ENCODE measurements around the gene RAPGEF1.

The RAPGEF1 gene

DNA sequence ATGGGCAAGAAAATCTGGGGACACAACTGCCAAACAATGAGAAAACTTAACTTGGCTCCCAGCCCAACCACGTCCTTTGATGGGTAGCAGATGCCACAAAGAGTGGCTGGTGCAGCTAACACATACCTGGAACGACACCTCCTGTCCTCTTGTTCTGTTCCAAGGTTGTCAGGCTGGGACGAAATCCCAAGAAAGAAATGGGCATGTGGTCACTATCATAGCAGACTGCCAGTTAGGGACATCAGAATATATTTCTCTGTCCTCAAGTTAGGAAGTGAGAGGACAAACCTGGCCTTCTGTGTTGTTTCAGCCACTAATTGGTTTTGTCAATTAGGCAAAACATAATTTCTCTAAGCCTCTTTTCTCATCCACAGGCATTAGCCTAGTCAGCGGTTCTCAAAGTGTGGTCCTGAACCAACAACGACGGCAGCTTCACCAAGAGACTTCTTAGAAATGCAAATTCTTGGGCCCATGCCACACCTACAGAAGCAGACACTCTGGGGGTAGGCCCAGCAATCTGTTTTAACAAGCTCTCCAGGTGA, 63.4 kb downstream of the RAPGEF1 start:
- Mint-ChIP-seq H3K4me1 (peaks cover 77 to 98% of the 10 kb centered on the region in 2 donors), H3K4me3 (peak overlapping the region; percentile 81 to 91), H3K9me3 (no peaks in the 10 kb centered on the region), H3K27me3 (no peaks in the 10 kb centered on the region), H3K36me3 (peaks cover 37 to 68% of the 10 kb centered on the region in 2 donors), H3K27ac (peak overlapping the region; percentile 97)
- DNase-seq: no peak
- peak; percentile 20 to 28 for ATAC-seq (replicated peaks)

GRCh38 chr9:131675437-131676022, 64.3 kb downstream of the RAPGEF1 start:
- H3K4me3 Mint-ChIP-seq: peak overlapping the region; percentile 81 to 91
- H3K27ac Mint-ChIP-seq: peak overlapping the region; percentile 97
- ATAC-seq (replicated peaks) (no peak), DNase-seq (no peak)
- no peaks in the 10 kb centered on the region for H3K9me3 Mint-ChIP-seq
- H3K4me1 Mint-ChIP-seq: peaks cover 82 to 98% of the 10 kb centered on the region in 2 donors
- no peaks in the 10 kb centered on the region for H3K27me3 Mint-ChIP-seq
- peaks cover 37 to 67% of the 10 kb centered on the region in 2 donors for H3K36me3 Mint-ChIP-seq

GRCh38 chr9:131674425-131675421, 65.2 kb downstream of the RAPGEF1 start:
- peak overlapping the region; percentile 97 for H3K27ac Mint-ChIP-seq
- H3K9me3 Mint-ChIP-seq: no peaks in the 10 kb centered on the region
- H3K36me3 Mint-ChIP-seq: peaks cover 31 to 64% of the 10 kb centered on the region in 2 donors
- ATAC-seq (replicated peaks): no peak
- DNase-seq: no peak
- H3K4me1 Mint-ChIP-seq: peaks cover 83 to 98% of the 10 kb centered on the region in 2 donors
- peak overlapping the region; percentile 81 to 91 for H3K4me3 Mint-ChIP-seq
- H3K27me3 Mint-ChIP-seq: no peaks in the 10 kb centered on the region

DNA sequence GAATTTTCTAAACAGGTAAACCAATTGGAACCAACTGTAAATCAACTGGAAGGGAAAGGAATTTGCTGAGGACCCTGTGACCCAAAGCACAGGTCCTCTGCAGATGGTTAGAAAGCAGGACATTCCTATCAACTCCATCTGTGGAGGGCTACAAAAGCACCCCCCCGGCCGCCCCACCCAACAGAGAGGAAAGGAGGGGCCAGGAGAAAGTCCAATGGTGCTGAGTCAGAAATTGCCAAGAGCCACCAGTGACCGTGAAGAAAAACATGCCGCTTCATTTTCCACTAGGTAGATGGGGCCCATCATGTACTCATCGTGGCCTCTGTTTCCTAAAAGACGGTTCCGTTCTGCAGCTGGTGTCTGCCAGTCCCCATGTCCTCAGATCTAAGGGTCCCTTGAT, 66.3 kb downstream of the RAPGEF1 start:
- ATAC-seq (replicated peaks): no peak
- no peak for DNase-seq
- Mint-ChIP-seq H3K4me3 (peak overlapping the region in 1 of 2 donors; percentile 91), H3K4me1 (peaks cover 85 to 98% of the 10 kb centered on the region in 2 donors), H3K9me3 (no peaks in the 10 kb centered on the region), H3K27ac (peak overlapping the region; percentile 97), H3K27me3 (no peaks in the 10 kb centered on the region), H3K36me3 (peaks cover 32 to 66% of the 10 kb centered on the region in 2 donors)

DNA sequence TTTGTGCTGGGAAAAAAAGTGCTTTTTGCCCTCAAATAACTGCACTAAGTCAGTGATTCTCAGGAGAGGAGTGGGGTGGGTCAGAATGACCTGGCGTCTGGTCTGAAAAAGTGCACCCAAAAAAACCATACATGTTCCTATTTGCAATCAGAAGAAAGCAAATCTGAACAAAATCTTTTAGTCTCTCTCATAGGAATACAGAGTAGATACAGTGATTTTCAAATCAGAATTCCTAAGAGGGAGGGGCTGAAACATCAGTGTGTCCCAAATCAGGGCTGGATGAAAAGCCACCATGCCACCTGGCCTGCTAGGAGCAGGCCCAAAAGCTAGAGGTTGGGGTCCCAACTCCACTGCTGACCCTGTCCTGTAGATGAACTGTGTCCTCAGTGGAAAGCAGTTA, 66.8 kb downstream of the RAPGEF1 start:
- DNase-seq: no peak
- no peaks in the 10 kb centered on the region for H3K27me3 Mint-ChIP-seq
- ATAC-seq (replicated peaks): no peak
- no peaks in the 10 kb centered on the region for H3K9me3 Mint-ChIP-seq
- H3K4me1 Mint-ChIP-seq: peaks cover 85 to 98% of the 10 kb centered on the region in 2 donors
- peaks cover 32 to 66% of the 10 kb centered on the region in 2 donors for H3K36me3 Mint-ChIP-seq
- peak overlapping the region; percentile 4 to 57 for H3K4me3 Mint-ChIP-seq
- peak overlapping the region; percentile 96 for H3K27ac Mint-ChIP-seq

DNA sequence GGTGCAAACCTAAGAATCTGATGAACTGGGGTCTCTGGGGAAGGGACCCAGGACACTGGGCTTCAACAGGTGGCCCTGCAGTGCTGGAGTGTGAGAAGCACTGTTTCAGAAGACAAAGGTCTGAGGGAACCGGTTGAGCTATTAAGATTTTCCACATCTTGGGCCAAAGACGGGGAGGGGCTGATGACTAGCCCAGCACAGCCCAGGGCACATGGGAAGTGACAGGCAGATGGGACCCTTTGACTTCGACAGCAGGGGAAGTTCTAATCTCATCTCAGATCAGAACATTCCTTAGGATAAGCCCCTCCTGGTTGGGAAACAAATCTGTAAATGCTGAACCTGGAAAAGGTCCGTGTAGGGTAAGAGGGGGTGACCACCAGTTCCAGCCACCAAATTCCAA, 67.4 kb downstream of the RAPGEF1 start:
- H3K36me3 Mint-ChIP-seq: peaks cover 34 to 71% of the 10 kb centered on the region in 2 donors

DNA sequence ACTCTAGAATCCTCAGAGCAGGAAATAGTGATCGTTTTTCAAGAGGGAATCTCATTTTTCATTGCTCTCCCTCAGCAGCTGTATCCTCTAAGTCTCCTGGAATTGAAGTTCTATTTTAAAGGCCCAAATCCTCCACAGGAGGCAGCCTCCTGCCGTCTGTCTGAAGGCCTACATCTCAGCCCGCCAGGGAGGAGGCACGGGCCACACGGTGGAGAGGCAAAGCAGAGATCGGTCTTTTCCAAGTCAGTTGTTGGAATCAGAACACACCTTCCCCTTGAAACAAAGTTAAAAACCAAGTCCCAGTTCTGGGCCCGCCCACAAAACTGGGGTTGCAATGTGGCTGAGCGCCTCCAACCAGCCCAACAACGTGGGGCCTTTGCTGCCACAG, 68.7 kb downstream of the RAPGEF1 start:
- Mint-ChIP-seq H3K27ac (peak overlapping the region; percentile 97), H3K4me1 (peaks cover 77 to 96% of the 10 kb centered on the region in 2 donors), H3K36me3 (peaks cover 34 to 70% of the 10 kb centered on the region in 2 donors), H3K9me3 (no peaks in the 10 kb centered on the region), H3K4me3 (peak overlapping the region; percentile 1 to 31), H3K27me3 (no peaks in the 10 kb centered on the region)
- no peak for ATAC-seq (replicated peaks)
- no peak for DNase-seq

More for the DNA sequence above, 67.4 kb downstream of the RAPGEF1 start:
- Mint-ChIP-seq H3K27me3 (no peaks in the 10 kb centered on the region), H3K4me1 (peaks cover 84 to 98% of the 10 kb centered on the region in 2 donors), H3K9me3 (no peaks in the 10 kb centered on the region), H3K4me3 (peak overlapping the region in 1 of 2 donors; percentile 57), H3K27ac (peak overlapping the region; percentile 96)
- ATAC-seq (replicated peaks) (no peak), DNase-seq (no peak)

- peak overlapping the region; percentile 97 for H3K27ac Mint-ChIP-seq
- H3K9me3 Mint-ChIP-seq: no peaks in the 10 kb centered on the region
- ATAC-seq (replicated peaks) (no peak), DNase-seq (no peak)
- peaks cover 76 to 93% of the 10 kb centered on the region in 2 donors for H3K4me1 Mint-ChIP-seq
- H3K27me3 Mint-ChIP-seq: no peaks in the 10 kb centered on the region
- H3K36me3 Mint-ChIP-seq: peaks cover 34 to 68% of the 10 kb centered on the region in 2 donors
- peak overlapping the region; percentile 37 to 79 for H3K4me3 Mint-ChIP-seq
Observed at GRCh38 chr9:131670247-131671132, 69.4 kb downstream of the RAPGEF1 start.

DNA sequence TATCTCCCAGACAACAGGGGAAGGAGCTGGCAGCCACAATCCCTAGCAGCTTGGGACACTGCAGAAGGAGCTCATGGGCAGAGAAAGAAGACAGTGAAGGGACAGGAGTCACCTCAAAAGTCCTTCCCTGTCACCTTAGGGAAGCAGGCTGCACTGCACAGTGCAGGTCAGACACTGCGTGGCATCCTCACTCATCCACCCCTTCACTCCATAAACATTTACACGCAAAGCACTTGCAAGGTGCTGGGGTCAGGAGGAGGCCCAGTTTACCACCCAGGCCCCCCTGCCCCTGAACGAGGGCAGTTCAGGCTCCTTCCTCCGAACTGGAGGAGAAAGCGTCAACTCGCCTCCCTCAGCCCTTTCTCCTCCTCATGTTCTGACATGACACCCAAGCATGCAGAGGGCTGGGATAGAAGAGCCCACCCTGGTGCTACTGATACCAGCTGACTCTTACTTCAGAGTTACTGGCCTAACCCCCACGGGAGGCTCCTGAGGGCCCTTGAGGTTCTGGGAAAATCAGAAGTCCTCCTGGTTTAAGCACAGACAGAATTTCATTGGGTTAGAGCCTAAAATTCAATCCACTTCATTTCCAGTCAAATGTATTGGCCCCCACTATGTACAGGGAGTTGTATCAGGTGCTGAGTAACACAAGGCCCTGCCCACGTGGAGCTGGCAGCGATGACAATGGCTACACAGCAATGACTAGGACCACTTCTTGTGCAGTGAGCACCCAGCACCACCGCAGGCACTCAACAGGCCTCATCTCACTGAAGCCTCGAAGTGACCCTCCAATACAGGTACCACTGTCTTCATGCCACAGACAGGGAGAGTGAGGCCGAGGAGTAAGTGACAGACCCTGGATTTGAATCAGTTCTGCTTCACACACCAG, 70.4 kb downstream of the RAPGEF1 start:
- peaks cover 73 to 93% of the 10 kb centered on the region in 2 donors for H3K4me1 Mint-ChIP-seq
- ATAC-seq (replicated peaks): no peak

DNA sequence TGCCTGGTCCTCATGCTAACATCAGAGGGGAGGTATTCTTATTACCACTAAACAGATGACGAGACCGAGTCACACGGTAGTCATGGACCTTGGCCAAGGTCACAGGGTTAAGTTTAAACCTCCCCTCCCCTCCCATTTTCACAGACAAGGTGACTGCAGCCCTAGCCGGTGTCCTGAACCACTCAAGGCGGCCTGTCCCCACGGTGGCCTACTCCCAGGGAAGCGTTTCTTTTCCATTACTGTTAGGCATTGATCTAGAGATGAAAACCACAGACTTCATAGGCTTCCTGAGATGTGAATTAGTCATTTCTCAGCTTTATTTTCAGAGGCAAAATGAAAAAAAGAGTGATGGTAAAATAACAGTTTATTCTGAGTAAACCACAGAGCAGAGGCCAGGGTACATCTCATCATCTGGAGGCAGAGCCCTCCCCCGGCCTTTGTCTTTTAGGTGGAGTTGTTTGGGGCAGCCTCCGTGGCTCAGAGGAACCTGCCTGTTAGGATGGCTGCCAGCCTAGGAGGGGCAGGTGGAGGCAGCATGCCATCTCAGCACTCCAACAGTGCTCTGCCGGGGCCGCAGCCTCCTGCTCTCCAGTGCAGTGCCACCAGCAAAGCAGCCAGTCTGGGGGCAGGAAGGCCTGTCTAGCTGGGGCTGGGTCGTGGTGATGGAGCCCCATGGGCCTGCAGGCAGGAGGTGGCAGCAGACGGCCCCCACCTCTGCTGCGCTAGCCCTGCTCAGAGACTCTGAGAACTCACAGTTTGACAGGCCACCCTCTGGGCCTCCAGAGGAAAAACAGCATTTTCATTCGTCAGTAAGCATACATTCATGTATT, 71.2 kb downstream of the RAPGEF1 start:
- ATAC-seq (replicated peaks): peak; percentile 79 to 81
- Mint-ChIP-seq H3K36me3 (peaks cover 35 to 71% of the 10 kb centered on the region in 2 donors), H3K27ac (peak overlapping the region; percentile 97)

More for the DNA sequence above, 70.4 kb downstream of the RAPGEF1 start:
- no peak for DNase-seq
- peaks cover 36 to 67% of the 10 kb centered on the region in 2 donors for H3K36me3 Mint-ChIP-seq
- H3K4me3 Mint-ChIP-seq: peak overlapping the region; percentile 79
- H3K27ac Mint-ChIP-seq: peak overlapping the region; percentile 97
- H3K9me3 Mint-ChIP-seq: no peaks in the 10 kb centered on the region
- H3K27me3 Mint-ChIP-seq: no peaks in the 10 kb centered on the region

GRCh38 chr9:131668057-131668438, 71.8 kb downstream of the RAPGEF1 start:
- Mint-ChIP-seq H3K4me1 (peaks cover 77 to 96% of the 10 kb centered on the region in 2 donors), H3K36me3 (peaks cover 38 to 75% of the 10 kb centered on the region in 2 donors), H3K4me3 (peak overlapping the region; percentile 86 to 87), H3K27me3 (no peaks in the 10 kb centered on the region), H3K27ac (peak overlapping the region; percentile 99), H3K9me3 (no peaks in the 10 kb centered on the region)
- DNase-seq (no peak), ATAC-seq (replicated peaks) (peak; percentile 2 to 4)

More for the DNA sequence above, 71.2 kb downstream of the RAPGEF1 start:
- H3K9me3 Mint-ChIP-seq: no peaks in the 10 kb centered on the region
- H3K27me3 Mint-ChIP-seq: no peaks in the 10 kb centered on the region
- peaks cover 76 to 96% of the 10 kb centered on the region in 2 donors for H3K4me1 Mint-ChIP-seq
- DNase-seq: peak; percentile 77
- H3K4me3 Mint-ChIP-seq: peak overlapping the region; percentile 79

- Mint-ChIP-seq H3K9me3 (no peaks in the 10 kb centered on the region), H3K27me3 (no peaks in the 10 kb centered on the region), H3K4me1 (peaks cover 77 to 96% of the 10 kb centered on the region in 2 donors), H3K27ac (peak overlapping the region; percentile 99), H3K36me3 (peaks cover 42 to 75% of the 10 kb centered on the region in 2 donors), H3K4me3 (peak overlapping the region; percentile 86 to 87)
- peak; percentile 67 for DNase-seq
- peak; percentile 59 to 65 for ATAC-seq (replicated peaks)
Observed at GRCh38 chr9:131667576-131667975, 72.3 kb downstream of the RAPGEF1 start.

All from stimulated activated naive B cell treated with anti-CD40 and anti-IgM and Interleukin-4, amounts not matched to agents 10 μg/mL and 1 μg/mL and 100 μg/mL, for 72 hours (primary cell).